Stimulated activated CD4-positive, alpha-beta T cell treated with anti-CD3 and anti-CD28 coated beads, Interleukin-4, amount 100 ng/mL, for 1 hour (primary cell): Measurements from ENCODE around the gene KCNAB2.

Source experiments
- DNase-seq: peaks from one replicate; pipeline ENCODE4 v3.0.0-alpha.2; 2020

The KCNAB2 gene

GRCh38 chr1:6033986-6034749, 11.5 kb upstream of the KCNAB2 start:
- DNase-seq, result peak; percentile 47

GRCh38 chr1:6034750-6035096, 11.0 kb upstream of the KCNAB2 start:
- no peak for DNase-seq

- no peak for DNase-seq
Measured at GRCh38 chr1:6035303-6035702, 10.4 kb upstream of the KCNAB2 start.

- DNase-seq, result no peak
Measured at GRCh38 chr1:6035719-6036118, 10.0 kb upstream of the KCNAB2 start.

- DNase-seq, result no peak
Measured at GRCh38 chr1:6037338-6037762, 8.3 kb upstream of the KCNAB2 start.

GRCh38 chr1:6038603-6039002, 7.1 kb upstream of the KCNAB2 start:
- no peak for DNase-seq

- no peak for DNase-seq
Measured at GRCh38 chr1:6039031-6039430, 6.7 kb upstream of the KCNAB2 start.

GRCh38 chr1:6040444-6040843, 5.2 kb upstream of the KCNAB2 start:
- no peak for DNase-seq

- DNase-seq, result no peak
Measured at GRCh38 chr1:6040861-6041415, 4.8 kb upstream of the KCNAB2 start.

GRCh38 chr1:6041432-6042062, 4.1 kb upstream of the KCNAB2 start:
- DNase-seq, result peak; percentile 35

- DNase-seq, result no peak
Measured at GRCh38 chr1:6043561-6043960, 2.1 kb upstream of the KCNAB2 start.

- no peak for DNase-seq
Measured at GRCh38 chr1:6044481-6045109, 1.1 kb upstream of the KCNAB2 start.

GRCh38 chr1:6045110-6045502, 582 bp upstream of the KCNAB2 start:
- no peak for DNase-seq

GRCh38 chr1:6046279-6046678, 591 bp downstream of the KCNAB2 start:
- no peak for DNase-seq

GRCh38 chr1:6048179-6048867, 2.6 kb downstream of the KCNAB2 start:
- no peak for DNase-seq

GRCh38 chr1:6049419-6049818, 3.7 kb downstream of the KCNAB2 start:
- DNase-seq, result no peak

- no peak for DNase-seq
Measured at GRCh38 chr1:6051423-6051822, 5.7 kb downstream of the KCNAB2 start.

GRCh38 chr1:6052543-6053205, 7.0 kb downstream of the KCNAB2 start:
- peak; percentile 41 for DNase-seq

- no peak for DNase-seq
Measured at GRCh38 chr1:6053206-6053546, 7.5 kb downstream of the KCNAB2 start.

GRCh38 chr1:6054596-6054995, 8.9 kb downstream of the KCNAB2 start:
- DNase-seq, result no peak

GRCh38 chr1:6056572-6056948, 10.9 kb downstream of the KCNAB2 start:
- no peak for DNase-seq

- no peak for DNase-seq
Measured at GRCh38 chr1:6057170-6057845, 11.6 kb downstream of the KCNAB2 start.
